NCI-H69 (cell line): ENCODE results near the gene TMEM150B.
"Not testable (repeated sequence)": the region's sequence is repeated elsewhere in the genome, so short reads cannot be mapped to it uniquely, and the experiment has no call there.

Experiments
- DNase-seq: peaks from one replicate; lab custom pipeline; 2025; lab: John Stamatoyannopoulos, UW

TMEM150B gene

DNA sequence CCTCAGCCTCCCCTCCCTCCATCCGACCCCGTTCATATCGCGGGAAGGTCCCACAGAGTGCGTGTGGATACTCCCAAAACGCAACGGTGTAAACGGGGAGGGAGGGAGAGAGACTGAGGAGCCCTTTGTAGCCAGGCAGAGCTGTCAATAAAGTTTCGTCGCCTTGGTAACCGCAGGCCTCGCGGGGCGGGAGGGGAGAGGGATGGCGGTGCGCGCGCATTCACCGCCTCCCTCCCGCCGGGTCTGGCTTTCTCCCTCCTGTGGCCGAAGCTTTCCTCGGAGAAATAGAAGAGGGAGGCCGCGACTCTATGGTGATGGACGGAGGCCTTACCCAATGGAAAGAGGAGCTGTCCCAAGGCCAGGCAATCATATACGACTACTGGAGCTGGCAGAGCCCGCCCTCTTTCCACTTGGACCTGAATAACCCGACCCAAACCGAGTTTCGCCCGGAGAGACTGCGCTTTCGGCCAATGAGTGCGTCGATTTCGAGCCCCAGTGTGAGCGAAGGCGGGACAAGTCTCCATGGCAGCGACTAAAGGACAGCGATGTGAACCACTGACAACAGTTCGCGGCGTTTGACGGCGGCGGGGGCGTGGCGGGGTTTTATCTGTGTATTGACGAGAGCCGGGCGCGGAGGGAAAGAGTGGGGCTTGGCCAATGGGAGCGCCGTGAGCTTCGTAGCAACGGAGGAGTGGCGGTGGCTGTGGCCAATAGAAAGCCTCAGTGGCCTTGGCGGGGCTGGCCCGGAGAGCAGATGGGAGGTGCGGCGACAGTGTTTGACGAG is 14.2 kb upstream of the TMEM150B start, which contains the start of gene KMT5C:
Gene KMT5C (plus strand): TSS at position 772 of the 784 bp plus-strand sequence. CDS start 2,061 bp downstream, outside the sequence.
- peak; percentile 100 for DNase-seq

DNA sequence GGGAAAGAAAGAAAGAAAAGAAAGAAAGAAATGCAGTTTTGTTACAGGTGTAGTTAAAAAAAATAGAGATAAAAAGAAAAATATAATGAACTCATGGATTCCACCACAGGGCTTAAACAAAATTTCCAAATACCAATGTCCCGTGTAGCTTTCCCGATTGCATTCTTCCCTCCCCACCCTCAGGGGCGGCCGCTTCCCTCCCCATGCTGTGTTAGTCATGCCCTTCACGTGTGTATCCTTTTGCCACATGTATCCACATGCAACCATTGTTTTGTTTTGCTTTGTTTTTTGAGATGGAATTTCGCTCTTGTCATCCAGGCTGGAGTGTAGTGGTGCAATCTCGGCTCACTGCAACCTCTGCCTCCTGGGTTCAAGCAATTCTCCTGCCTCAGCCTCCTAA is 11.0 kb upstream of the TMEM150B start:
- DNase-seq = no peak

DNA sequence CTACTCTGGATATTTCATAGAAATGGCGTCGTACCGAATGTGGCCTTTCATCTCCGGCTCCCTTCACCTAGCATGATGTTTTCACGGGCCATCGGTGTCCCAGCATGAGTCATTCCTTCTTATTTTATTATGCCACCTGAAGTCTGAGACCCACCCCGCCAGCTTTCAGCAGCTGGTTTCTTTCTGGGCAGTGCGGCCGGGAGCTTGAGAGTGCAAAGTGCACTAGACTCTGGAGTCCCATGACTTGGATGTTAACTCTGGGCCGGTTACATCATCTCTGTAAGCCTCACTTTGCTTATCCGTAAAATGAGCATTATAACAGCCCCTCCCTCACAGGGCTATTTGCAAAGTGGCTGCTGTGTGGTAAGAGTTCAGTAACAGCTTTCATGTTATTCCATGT is 8.7 kb upstream of the TMEM150B start:
- no peak for DNase-seq

DNA sequence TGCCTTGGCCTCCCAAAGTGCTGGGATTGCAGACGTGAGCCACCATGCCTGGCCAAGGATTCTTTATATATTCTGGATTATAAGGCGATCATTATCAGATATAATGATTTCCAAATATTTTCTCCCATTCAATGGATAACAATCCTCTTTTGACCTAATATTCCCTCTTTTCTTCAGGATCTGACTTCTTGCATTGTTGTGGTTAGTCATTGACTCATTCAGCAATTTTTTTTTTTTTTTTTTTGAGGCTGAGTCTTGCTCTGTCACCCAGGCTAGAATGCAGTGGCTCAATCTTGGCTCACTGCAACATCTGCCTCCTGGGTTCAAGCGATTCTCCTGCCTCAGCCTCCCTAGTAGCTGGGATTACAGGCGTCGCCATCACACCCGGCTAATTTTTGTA is 4.7 kb upstream of the TMEM150B start:
- not testable (repeated sequence) for DNase-seq

DNA sequence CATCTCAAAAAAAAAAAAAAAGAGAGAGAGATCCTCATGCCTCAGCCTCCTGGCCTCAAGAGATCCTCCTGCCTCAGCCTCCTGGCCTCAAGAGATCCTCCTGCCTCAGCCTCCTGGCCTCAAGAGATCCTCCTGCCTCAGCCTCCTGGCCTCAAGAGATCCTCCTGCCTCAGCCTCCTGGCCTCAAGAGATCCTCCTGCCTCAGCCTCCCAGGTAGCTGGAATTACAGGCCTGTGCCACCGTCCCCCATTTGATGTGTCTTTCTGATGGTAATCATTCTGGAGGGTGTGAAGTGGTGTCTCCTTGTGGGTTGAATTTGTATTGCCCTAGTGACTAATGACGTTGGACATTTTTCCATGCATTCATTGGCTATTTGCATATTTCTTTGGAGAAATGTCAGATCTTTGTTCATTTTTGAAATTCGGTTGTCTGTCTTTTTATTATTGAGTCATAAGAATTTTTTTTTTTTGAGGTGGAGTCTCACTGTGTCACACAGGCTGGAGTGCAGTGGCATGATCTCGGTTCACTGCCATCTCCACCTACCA is 3.7 kb upstream of the TMEM150B start:
- DNase-seq = not testable (repeated sequence)

DNA sequence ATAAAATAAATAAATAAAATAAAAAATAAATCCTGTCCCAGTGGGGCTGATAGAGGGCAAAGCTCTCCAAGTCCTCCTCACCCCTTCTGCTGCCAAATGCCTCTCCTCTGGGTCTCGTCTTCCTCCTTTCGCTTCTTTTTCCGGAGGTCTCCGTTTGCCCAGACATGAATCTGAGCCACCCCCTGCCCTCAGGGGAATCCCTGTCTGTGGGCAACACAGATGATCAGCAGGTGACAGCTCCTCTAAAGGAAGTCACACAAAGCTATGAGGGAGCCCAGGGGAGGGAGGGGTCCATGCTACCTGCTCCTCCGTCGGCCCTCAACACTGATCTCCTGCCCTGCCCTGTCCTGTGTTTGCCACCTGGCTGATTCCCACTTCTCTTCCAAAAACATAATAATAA is 479 bp downstream of the TMEM150B start:
- DNase-seq = no peak

DNA sequence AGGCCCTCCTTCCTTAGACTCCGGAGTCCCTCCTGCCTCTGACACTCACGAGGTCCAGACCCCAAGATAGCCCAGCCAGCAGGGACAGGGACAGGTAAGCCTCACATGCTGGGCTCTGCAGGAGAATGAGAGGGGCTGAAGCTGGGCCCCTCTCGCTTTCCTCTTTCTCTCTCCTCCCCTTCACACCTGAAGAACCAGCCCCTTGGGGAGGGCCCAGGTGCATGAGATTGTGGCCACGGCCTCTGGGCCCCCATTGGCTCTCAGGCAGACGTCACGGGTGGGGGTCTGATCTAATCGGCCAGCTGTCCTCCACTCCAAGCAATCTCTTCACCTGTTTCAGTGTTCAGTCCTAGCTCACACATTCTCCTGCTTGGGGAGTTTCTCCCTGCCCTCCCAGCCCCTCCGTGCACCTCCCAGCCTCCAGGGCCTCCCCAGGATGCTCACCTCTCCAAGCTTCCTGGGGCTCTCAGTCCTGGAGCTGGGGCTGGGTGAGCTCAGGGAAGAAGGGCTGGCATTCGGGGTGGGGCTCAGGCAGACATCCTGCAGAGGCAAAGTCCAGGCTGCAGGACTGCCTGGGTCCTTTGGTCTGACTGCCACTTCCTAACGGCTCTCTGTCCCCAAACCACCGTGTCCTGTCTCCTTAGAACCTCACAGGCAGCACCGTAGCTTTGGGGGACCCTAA is 2.8 kb downstream of the TMEM150B start:
- peak; percentile 35 for DNase-seq

DNA sequence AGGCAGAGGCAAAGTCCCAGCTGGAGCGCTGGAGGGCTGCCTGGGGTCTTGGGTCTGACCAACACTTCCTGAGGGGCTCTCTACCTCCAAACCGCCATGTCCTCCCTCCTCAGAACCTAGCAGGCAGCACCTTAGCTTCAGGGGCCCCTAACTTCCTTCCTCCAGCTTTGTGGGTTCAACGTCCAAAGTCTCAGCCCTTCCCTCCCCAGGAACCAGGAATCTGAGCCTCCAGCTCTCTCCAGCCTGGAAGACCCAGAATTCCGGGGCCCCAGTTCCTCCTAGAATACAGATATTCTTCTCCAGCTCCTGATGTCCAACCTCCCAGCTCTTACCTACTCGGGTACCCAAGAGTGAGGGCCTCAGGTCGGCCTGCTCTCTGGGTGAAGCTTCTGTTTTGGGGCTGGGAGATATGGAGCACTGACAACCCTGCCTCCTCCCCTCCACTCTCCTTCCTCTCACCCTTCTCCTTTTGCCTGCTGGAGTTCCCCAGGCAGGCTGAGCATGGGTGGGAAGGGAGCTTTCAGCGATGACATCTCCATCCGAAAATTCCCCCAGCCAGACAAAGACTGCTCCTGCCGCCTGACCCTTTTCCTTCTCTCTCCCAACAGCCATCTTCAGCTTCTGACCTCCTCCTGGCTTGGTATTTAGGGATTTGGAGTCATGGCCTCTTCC is 3.5 kb downstream of the TMEM150B start:
- no peak for DNase-seq

DNA sequence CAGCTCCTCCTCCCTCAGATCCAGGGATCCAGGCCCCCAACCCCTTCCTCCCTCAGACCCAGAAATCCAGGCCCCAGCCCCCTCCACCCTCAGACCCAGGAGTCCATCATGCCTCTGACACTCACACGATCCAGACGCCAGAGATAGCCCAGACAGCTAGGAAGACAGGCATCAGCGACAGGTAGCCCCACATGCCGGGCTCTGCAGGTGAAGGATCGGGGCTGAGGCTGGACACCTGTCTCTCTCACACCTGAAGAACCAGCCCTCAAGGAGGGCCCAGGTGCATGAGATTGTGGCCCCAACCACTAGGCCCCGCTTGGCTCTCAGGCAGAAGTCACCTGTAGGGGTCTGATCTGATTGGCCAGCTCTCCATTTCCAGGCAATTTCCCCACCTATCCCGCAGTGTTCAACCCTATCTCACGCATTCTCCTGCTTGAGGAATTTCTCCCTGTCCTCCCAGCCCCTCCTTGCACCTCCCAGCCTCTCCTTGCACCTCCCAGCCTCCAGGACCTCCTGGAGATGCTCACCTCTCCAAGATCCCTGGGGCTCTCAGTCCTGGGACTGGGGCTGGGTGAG is 4.2 kb downstream of the TMEM150B start:
- DNase-seq = no peak

DNA sequence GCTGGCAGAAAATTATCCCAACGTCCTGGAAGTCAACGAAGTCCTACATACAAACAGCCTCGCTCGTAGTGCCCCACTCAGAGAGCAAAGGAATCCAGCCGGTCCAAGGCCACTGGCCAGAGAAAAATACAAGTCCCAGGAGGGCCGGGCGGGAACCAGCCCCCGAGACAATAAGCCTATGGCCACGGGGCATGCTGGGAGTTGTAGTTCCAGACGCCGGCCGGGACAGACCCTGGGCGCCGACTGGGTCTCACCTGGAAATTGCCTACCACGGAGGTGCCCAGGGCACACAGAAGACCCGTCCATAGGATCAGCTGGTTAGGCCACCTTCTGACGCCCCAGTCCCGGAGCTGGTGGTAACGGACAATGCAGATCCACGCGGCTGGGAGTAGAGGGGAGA is 5.4 kb downstream of the TMEM150B start:
- peak; percentile 70 for DNase-seq

DNA sequence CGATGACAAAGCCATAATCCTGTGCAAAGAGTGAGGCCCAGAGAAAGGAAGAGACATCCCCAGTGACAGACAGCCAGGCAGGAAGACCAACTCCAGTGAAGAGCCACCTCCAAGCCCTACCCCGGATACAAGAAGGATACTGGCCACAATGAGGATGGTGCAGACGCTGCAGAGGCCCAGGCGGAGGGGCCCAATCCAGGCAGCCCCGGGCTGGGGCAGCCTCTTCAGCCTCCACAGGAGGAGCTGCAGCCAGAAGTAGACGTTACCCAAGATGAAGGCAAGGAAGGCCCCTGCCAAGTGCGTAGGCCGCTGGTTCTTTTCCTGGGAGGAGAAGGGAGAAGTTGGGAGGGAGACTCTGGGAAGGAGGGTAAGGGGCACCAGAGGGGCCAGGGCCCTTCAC is 8.5 kb downstream of the TMEM150B start:
- no peak for DNase-seq

DNA sequence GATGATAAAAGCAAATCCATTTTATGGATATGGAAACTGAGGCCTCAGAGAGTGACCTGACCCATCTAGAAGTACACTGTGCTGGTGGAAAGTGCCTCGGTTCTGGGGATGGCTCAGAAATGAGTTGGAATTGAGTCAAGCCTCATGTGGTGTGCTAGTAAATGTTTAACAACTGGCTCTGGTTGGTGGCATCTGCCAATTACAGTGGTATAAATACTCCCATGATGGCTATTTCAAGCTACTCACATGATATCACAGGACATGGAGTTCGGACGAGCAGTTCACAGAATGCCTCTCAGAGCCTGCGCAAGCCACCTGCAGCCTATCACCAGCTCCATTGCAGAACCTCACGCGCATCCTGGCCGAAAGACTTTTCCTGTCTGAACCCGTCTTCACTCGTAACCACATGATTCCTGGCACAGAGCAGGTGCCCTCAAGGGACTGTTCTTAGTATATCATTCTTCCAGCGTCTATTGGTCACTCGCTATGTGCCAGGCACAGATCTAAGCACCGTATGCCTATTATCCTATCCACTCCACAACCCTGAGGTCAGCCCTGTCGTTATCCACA is 9.1 kb downstream of the TMEM150B start:
- no peak for DNase-seq

DNA sequence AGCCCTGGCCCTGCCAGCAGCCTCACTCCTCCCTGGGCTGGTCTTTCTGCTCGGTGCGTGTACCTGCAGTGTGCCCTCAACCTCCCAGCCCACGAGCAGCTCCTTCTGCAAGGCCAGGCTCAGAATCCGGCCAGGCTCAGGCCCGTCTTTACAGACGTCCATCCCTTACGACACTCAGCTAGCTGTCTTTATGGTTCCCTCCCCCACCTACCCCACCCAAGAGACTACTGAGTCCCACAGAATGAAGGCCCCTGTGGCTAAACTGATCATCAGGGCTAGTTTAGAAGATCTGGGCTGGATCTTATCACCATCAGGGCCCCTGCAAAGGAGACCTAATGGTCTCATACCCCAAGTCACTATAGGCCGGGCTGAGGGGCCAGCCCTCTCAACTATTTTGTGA is 10.7 kb downstream of the TMEM150B start:
- no peak for DNase-seq

DNA sequence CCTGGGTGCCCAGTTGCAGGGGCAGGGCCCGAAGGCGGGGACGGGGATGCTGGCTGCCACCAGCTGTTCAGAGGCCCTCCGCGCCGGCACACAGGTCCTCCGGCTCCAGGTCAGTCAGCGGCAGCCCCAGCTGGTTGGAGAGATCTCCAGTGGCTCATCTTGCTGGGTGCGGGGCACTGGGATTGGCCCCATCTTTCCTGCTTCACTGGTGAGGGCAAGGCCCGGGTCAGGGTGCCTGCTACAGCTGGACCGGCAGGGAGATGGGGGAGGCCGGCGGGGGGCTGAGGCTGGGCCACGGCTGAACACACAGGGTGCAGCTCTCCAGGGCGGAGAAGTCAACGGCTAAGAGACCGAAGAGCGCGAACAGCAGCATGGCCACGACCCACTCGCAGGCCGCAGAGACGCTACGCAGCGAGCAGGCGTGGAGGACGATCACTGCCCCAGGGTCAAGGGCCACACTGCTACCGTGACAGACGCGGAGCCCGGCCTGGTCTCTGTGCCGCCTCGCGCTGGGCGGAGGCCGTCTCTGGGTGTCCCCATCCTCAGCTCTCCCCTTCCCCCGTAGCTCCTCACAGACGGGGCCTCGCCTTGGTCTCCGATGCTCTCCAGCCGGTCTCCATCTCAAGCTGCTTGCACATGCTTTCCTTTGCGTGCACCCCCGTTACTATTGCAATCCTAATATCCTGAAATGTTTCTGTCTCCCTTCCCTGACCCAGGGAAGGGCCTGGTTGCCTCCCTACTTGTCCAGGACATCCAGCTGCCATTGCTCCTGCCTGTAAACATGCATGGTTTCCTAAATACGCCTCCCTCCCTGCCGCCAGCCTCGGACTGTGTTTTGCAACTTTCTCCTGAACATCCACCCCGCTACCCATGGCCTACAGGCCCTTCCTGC is 12.3 kb downstream of the TMEM150B start:
- no peak for DNase-seq

DNA sequence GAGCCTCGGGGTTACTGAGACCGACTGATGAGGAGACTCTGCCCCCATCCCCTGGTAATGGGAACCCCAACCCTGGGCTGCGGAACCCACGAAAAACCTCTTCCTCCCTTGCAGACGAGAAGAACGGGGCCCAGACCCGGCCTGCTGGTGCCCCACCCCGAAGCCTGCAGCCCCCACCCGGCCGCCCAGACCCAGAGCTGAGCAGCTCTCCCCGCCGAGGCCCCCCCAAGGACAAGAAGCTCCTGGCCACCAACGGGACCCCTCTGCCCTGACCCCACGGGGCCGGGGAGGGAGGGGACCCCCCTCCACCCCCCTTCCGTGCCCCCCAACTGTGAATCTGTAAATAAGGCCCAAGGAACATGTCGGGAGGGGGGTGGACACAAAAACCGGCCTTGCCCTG is 13.3 kb downstream of the TMEM150B start:
- DNase-seq = no peak

DNA sequence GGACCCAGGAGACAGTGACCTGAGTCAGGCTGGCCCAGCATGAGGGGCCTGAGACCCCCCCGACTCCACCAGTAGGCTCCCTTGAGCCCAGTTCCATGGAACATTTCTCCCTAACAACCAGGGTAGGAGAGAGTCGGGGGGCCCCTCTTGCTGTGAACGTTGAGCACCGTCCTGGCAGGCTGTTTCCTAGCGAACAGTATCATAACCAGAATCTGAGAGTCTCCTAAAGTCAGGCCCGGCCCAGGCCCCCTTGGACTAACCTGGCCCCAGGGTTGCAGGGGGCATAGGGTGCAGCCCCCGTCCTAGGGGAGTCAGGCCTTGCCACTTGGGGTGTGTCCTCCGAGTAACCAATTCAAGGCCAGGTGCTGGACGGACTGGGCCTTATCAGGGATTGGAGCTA is 13.7 kb downstream of the TMEM150B start:
- no peak for DNase-seq

DNA sequence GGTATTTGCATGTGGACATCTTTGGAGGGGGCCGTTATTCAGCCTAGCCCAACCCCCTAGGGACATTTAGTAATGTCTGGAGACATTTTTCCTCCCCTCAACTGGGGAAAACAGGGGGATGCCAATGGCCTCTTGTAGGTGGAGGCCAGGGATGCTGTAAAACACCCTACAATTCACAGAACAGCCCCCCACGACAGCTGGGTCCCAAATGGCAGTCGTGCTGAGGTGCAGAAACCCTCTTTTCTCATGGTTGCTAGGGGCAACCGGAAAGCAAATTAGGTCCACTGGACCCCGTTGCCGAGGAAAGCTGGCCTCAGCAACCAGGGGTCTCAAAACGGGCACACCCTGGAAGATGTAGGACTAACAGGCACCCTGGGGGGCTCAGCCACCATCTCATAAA is 14.6 kb downstream of the TMEM150B start:
- DNase-seq = no peak

DNA sequence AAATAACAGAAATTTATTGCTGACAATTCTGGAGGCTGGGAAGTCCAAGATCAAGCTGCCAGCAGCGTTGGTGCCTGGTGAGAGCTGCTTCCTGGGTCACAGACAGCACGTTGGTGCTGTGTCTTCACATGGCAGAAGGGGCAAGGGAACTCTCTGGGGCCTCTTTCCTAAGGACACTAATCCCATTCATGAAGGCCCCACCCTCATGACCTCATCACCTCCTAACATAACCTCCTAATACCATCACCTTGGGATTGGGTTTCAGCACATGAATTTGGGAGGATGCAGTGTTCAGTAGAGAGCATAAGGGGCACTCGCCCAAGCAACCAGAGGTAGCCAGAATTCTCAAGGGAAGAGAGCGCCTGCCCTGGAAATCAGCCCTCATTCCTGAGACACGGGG is 15.7 kb downstream of the TMEM150B start:
- no peak for DNase-seq

DNA sequence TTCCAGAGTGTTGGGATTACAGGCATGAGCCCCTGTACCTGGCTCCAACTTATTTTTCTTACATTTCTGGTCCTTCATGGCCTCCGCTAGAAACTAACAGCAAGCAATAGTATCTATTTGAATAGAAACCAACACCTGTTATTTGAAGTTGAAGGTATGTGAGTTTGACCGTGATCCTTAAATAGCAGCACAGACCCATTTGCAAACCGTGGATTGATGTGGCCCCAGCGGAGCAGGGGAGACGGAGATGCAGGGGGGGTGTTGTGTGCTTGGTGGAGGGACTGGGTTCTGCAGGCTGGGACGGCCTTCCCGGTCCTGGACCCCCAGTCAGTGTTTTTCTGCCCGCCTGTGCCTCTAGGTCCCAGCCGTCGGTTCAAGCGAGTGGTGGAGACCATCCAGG is 16.9 kb downstream of the TMEM150B start:
- no peak for DNase-seq

DNA sequence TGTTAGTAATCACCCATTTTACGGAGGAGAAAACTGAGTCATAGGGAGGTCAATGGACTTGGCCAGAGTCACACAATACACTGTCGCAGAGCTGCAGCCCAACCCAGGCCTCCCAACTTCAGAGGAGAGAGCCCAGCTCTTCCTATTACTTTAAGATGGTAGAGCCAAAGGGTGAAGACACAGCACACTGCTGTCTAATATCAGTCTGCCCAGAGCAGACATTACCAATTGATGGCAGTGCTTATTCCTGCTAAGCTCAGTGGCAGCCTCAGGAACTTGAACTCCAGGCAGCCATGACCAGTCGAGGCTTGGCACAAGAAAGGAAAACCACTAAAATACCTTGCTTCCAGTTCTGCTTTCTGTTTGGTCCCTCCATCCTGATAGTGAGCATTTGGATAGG is 18.4 kb downstream of the TMEM150B start:
- DNase-seq = no peak

DNA sequence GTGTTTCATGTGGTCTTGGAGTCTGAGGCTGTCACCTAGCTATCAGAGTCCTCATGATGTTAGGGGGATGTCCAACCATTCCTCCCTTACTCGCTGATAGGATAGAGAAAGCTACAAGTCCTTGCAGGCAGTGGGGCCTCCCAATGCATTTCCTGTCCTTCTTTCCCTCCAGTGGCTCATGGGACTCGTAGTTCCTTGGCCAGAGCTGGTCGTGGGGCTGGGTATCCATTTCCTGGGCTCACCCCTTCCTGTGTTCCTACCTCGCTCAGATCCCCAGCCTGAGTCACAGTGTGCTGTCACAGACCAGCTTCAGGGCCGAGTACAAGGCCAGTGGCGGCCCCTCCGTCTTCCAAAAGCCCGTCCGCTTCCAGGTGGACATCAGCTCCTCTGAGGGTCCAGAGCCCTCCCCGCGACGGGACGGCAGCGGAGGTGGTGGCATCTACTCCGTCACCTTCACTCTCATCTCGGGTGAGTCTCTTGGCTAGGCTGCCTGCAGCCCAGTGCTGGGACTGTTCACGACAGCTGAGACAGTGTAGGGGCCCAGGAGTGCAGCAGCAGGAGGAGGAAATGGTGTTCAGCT is 19.1 kb downstream of the TMEM150B start:
- peak; percentile 12 for DNase-seq
